HepG2 (cell line): ENCODE results near the gene AP3B1. TPM values are rescaled to one million over a fixed set of nuclear protein-coding genes. Genes with fewer than 3 reads are reported as not detected.
A peak's percentile ranks its signal among the peaks of the same experiment; 100 is the strongest.

ENCODE experiments used
- CBX5 ChIP-seq: sonication (generic); formaldehyde crosslinking; IDR thresholded peaks from 2 replicates; pipeline ENCODE4 v1.4.0; 2020; ENCODE audit warnings: missing genetic modification reagents, borderline replicate concordance
- CHD2 ChIP-seq: IDR thresholded peaks from 2 replicates; pipeline ENCODE4 v1.6.1; 2011; ENCODE audit warnings: low read depth, low read length, improper control_type of control experiment
- ESRRA ChIP-seq: sonication (generic); formaldehyde crosslinking; IDR thresholded peaks from 2 replicates; pipeline ENCODE4 v1.5.1; 2020; ENCODE audit warnings: mild to moderate bottlenecking, low read depth, missing genetic modification reagents
- HMGXB3 ChIP-seq: sonication (generic); formaldehyde crosslinking; IDR thresholded peaks from 2 replicates; pipeline ENCODE4 v1.4.0; 2020; ENCODE audit warnings: missing genetic modification reagents, borderline replicate concordance
- HNRNPK ChIP-seq: fragments of 200-400 bp; formaldehyde crosslinking; IDR thresholded peaks from 2 replicates; pipeline ENCODE4 v1.6.1; 2018; ENCODE audit warnings: low read length, low read depth, moderate library complexity, mild to moderate bottlenecking; ENCODE audit not compliant: poor library complexity, severe bottlenecking
- KLF9 ChIP-seq: IDR thresholded peaks from 2 replicates; pipeline ENCODE4 v1.6.1; 2016; ENCODE audit warnings: low read depth
- LCORL ChIP-seq, 2 experiments: fragments of 450-650 bp in 1 of 2; sonication (generic) in 1 of 2; formaldehyde crosslinking in 1 of 2; IDR thresholded peaks; 2 replicates each; pipeline versions ENCODE4 v1.5.0 to v1.6.1; 2017 to 2020; ENCODE audit warnings: antibody characterized with exemption in 1 of 2, missing genetic modification reagents in 1 of 2
- MXD3 ChIP-seq: IDR thresholded peaks from 2 replicates; pipeline ENCODE4 v1.6.1; 2016; ENCODE audit warnings: mild to moderate bottlenecking, missing biosample characterization, missing genetic modification reagents
- RBAK ChIP-seq: sonication (generic); formaldehyde crosslinking; IDR thresholded peaks from 2 replicates; pipeline ENCODE4 v1.5.1; 2020; ENCODE audit warnings: mild to moderate bottlenecking, missing genetic modification reagents
- TFAP4 ChIP-seq: sonication (generic); IDR thresholded peaks from 2 replicates; pipeline ENCODE4 v1.6.1; 2016; ENCODE audit warnings: low read depth, borderline replicate concordance
- TSC22D2 ChIP-seq: sonication (generic); formaldehyde crosslinking; IDR thresholded peaks from 2 replicates; pipeline ENCODE4 v1.5.1; 2020; ENCODE audit warnings: missing genetic modification reagents, mild to moderate bottlenecking, borderline replicate concordance
- ZNF766 ChIP-seq: sonication (generic); formaldehyde crosslinking; IDR thresholded peaks from 2 replicates; pipeline ENCODE4 v1.5.0; 2020; ENCODE audit warnings: missing genetic modification reagents, borderline replicate concordance
- ZNF768 ChIP-seq: sonication (generic); formaldehyde crosslinking; IDR thresholded peaks from 2 replicates; pipeline ENCODE4 v1.4.0; 2020; ENCODE audit warnings: missing genetic modification reagents
- ZSCAN9 ChIP-seq: IDR thresholded peaks from 2 replicates; pipeline ENCODE4 v1.6.1; 2016; ENCODE audit warnings: borderline replicate concordance
- polyA plus RNA-seq, 8 experiments: library from polyadenylated mRNA; depleted of rRNA in 3 of 8; stranded (reverse) in 7 of 8; unstranded in 1 of 8; fragments of >200 nt; fragmentation: Illumina TruSeq in 4 of 8; extraction: Trizol in 4 of 8; gene quantifications; 2 replicates each; pipeline versions ENCODE4 v1.2.1 to v1.2.3, GENCODE V29; 2011 to 2016; ENCODE audit warnings: low read depth in 4 of 8, missing spikeins in 1 of 8, mixed read lengths in 1 of 8; ENCODE audit not compliant: insufficient read depth in 1 of 8
- total RNA-seq, 5 experiments: library from RNA; depleted of rRNA; stranded (reverse); fragments of >200 nt; fragmentation: Illumina TruSeq; extraction: Trizol; gene quantifications; 2 replicates each; pipeline ENCODE4 v1.2.3, GENCODE V29; 2016; ENCODE audit warnings: low read depth in 1 of 5
- TF ChIP-seq, protein P1 (sequence below): IDR thresholded peaks from 2 replicates; pipeline ENCODE4 v1.6.1; 2016; ENCODE audit warnings: missing compliant biosample characterization, missing genetic modification reagents, borderline replicate concordance
- TF ChIP-seq, protein P2 (sequence below): sonication (generic); formaldehyde crosslinking; IDR thresholded peaks from 2 replicates; pipeline ENCODE4 v1.5.0; 2020; ENCODE audit warnings: missing genetic modification reagents

The AP3B1 gene
- total and polyA plus RNA-seq, 2 of the 13 experiments (the other 11 are each of a cell fraction or from before 2014, with no cell fraction given), result 37.7 to 51.2 TPM

DNA sequence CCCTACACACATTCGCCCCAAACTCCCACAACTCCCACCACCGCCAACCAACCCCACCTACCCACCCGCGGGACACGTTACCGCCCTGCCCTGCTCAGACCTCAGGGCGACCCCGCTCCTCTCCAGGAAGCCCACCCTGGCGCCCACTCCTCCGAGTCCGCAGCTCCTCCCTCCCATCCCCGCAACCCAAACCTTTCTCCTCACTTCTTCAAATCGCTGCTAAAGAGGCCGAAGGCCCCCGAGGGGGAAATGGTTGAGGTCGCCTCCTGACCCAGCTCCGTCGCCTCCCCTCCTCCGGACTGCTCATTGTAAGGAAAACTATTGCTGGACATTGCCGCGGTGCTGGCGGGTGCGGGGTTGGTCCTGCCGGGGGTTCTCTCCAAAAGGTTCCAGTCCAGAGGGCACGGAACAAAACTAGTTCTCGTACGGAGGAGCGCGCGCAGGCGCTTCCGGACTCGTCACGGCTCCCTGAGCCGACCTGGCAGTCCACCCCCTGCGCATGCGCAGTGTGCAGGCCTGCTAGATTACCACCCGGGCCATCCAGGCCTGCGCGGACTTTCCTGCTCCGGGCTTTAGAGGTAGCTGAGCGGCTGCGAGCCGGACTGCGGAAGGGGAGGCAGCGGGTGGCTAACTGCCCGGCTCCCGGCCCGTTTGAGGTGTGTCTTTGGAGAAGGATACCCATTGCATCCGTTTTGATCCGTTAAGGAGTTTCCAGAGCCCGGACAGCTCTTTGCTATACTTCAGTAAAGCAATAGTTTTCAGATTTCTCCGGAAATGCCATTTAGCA is at the start of gene AP3B1 (continued):
- TF ChIP-seq TFAP4, result peak; percentile 33; the same call in 1 of the 2 replicates
- TF ChIP-seq CHD2, result no peak
- TF ChIP-seq, protein P1, sequence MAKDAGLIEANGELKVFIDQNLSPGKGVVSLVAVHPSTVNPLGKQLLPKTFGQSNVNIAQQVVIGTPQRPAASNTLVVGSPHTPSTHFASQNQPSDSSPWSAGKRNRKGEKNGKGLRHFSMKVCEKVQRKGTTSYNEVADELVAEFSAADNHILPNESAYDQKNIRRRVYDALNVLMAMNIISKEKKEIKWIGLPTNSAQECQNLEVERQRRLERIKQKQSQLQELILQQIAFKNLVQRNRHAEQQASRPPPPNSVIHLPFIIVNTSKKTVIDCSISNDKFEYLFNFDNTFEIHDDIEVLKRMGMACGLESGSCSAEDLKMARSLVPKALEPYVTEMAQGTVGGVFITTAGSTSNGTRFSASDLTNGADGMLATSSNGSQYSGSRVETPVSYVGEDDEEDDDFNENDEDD (CRISPR knock-in tag), result peak; percentile 60; the same call in 1 of the 2 replicates
- TF ChIP-seq RBAK, result no peak
- TF ChIP-seq, protein P2, sequence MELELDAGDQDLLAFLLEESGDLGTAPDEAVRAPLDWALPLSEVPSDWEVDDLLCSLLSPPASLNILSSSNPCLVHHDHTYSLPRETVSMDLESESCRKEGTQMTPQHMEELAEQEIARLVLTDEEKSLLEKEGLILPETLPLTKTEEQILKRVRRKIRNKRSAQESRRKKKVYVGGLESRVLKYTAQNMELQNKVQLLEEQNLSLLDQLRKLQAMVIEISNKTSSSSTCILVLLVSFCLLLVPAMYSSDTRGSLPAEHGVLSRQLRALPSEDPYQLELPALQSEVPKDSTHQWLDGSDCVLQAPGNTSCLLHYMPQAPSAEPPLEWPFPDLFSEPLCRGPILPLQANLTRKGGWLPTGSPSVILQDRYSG, result peak; percentile 50; the same call in 1 of the 2 replicates
- no peak for TF ChIP-seq LCORL (IDR thresholded peaks at IDR 0.05)
- peak; percentile 85; the same call in 1 of the 2 replicates for TF ChIP-seq LCORL (CRISPR knock-in tag; IDR thresholded peaks at IDR 0.05)
- TF ChIP-seq MXD3 (CRISPR knock-in tag), result peak; percentile 58; the same call in 1 of the 2 replicates
- TF ChIP-seq ZSCAN9 (CRISPR knock-in tag), result peak; percentile 63; the same call in 1 of the 2 replicates
- TF ChIP-seq ZNF766 (CRISPR knock-in tag), result peak; percentile 60; the same call in 1 of the 2 replicates
- peak; percentile 70; the same call in 1 of the 2 replicates for TF ChIP-seq HMGXB3 (CRISPR knock-in tag)
- peak; percentile 45; the same call in 1 of the 2 replicates for TF ChIP-seq ZNF768
- peak; percentile 83; the same call in 1 of the 2 replicates for TF ChIP-seq CBX5 (CRISPR knock-in tag)
- TF ChIP-seq KLF9 (CRISPR knock-in tag), result peak; percentile 70; the same call in 1 of the 2 replicates
- peak; percentile 26 for TF ChIP-seq HNRNPK
- peak; percentile 64; the same call in 1 of the 2 replicates for TF ChIP-seq ESRRA (CRISPR knock-in tag)
- peak; percentile 49; the same call in 1 of the 2 replicates for TF ChIP-seq TSC22D2 (CRISPR knock-in tag)
